Upper lobe of right lung (tissue), 1 donor: ENCODE measurements around the gene CACNG7. TPM values are rescaled to one million over a fixed set of nuclear protein-coding genes. Genes with fewer than 3 reads are reported as not detected.

Experiments used
- ATAC-seq: fragments of 200-7000 bp; cut with Tn5 transposase; one replicate; pipeline ENCODE4 v1.9.1; 2020; ENCODE audit warnings: mild to moderate bottlenecking, moderate library complexity
- DNase-seq: peaks from one replicate; pipeline ENCODE4 v3.0.0-alpha.2; 2020
- H3K27ac ChIP-seq: fragments of 200-600 bp; one replicate; pipeline ENCODE4 v1.8.0; 2022
- H3K27me3 ChIP-seq: fragments of 200-600 bp; one replicate; pipeline ENCODE4 v1.8.0; 2022; ENCODE audit warnings: mild to moderate bottlenecking
- H3K36me3 ChIP-seq: fragments of 200-600 bp; one replicate; pipeline ENCODE4 v1.8.0; 2022
- H3K4me1 ChIP-seq: fragments of 200-600 bp; one replicate; pipeline ENCODE4 v1.8.0; 2022
- H3K4me3 ChIP-seq: fragments of 200-600 bp; one replicate; pipeline ENCODE4 v1.8.0; 2022; ENCODE audit warnings: mild to moderate bottlenecking
- H3K9me3 ChIP-seq: fragments of 200-600 bp; one replicate; pipeline ENCODE4 v1.8.0; 2022
- intact Hi-C: fragments of 100-400 bp; cut with DNase I; formaldehyde crosslinking; loops from one replicate; pipeline ENCODE4 v1.11.0; 2022
- total RNA-seq: library from RNA; stranded (reverse); fragmentation: NEBNext Ultra II Directional; extraction: Animal tissue kit (Norgen Biotek cat#: 25700); gene quantifications from one replicate; pipeline ENCODE4 v1.2.1, GENCODE V29; 2021
- TF ChIP-seq, protein P1 (sequence below): fragments of 200-600 bp; IDR thresholded peaks from one replicate; pipeline ENCODE4 v1.8.0; 2022; ENCODE audit warnings: antibody characterized with exemption
- donor health status: DM: no; HTN: yes; CAD: no; lungs with severe emphysema.

The CACNG7 gene
- total RNA-seq, 1 donor from 2014 or later: not detected

DNA sequence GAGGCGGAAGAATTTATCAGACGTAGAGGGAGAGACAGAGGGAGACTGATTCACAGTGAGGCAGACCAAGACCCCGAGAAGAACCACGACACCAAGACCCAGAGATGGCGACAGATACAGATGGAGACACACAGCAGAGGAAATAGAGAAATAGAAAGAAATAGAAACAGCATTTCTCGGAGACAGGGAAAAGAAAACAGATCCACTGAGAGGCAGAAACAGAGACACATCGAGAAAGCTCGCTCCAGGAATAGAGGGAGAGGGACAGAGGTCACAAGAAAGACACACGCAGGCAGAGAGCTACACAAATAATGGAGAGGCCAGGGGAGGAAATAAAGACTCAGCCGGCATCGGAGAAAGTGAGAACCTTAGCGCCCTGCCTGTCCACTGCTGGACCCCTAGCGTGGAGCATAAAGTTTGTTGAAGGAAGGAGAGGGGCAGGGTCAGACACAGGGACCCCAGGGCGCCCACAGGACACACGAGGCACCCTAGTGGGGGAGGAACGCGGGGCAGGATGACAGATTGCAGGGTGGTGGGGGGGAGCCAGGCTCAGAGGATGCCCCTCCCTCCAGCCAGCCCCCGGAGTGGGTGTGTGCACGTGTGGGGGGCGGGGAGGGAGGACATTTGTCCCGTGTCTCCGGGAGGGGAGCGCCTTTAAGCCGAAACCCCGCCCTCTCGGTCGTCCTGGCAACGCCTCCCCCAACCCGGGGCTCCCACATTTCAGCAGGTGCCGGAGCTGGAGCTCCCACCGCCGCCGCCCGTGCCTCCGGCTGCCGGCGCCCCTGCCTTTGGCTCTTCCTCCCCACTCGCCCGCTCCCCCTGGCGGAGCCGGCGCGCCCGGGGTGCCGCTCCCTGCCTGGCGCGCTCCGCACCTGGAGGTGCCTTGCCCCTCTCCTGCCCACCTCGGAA is 27.3 kb upstream of the CACNG7 start, which contains the start of gene PRKCG:
TSS of gene PRKCG (plus strand) at position 716 of the 909 bp plus-strand sequence. CDS start 298 bp downstream, outside the sequence.
- H3K4me1 ChIP-seq: peaks cover 17% of the 10 kb centered on the region
- H3K9me3 ChIP-seq: no peaks in the 10 kb centered on the region
- peaks cover 42% of the 10 kb centered on the region for H3K27me3 ChIP-seq
- H3K36me3 ChIP-seq: no peaks in the 10 kb centered on the region
- TF ChIP-seq, protein P1, sequence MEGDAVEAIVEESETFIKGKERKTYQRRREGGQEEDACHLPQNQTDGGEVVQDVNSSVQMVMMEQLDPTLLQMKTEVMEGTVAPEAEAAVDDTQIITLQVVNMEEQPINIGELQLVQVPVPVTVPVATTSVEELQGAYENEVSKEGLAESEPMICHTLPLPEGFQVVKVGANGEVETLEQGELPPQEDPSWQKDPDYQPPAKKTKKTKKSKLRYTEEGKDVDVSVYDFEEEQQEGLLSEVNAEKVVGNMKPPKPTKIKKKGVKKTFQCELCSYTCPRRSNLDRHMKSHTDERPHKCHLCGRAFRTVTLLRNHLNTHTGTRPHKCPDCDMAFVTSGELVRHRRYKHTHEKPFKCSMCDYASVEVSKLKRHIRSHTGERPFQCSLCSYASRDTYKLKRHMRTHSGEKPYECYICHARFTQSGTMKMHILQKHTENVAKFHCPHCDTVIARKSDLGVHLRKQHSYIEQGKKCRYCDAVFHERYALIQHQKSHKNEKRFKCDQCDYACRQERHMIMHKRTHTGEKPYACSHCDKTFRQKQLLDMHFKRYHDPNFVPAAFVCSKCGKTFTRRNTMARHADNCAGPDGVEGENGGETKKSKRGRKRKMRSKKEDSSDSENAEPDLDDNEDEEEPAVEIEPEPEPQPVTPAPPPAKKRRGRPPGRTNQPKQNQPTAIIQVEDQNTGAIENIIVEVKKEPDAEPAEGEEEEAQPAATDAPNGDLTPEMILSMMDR: peak; percentile 50
- peak within 1 kb of the TSS; percentile 37 for H3K4me3 ChIP-seq
- ATAC-seq: peak; percentile 46
- H3K27ac ChIP-seq: no peak within 1 kb of the TSS
- intact Hi-C loops: no loop called here
- peak; percentile 74 for DNase-seq

DNA sequence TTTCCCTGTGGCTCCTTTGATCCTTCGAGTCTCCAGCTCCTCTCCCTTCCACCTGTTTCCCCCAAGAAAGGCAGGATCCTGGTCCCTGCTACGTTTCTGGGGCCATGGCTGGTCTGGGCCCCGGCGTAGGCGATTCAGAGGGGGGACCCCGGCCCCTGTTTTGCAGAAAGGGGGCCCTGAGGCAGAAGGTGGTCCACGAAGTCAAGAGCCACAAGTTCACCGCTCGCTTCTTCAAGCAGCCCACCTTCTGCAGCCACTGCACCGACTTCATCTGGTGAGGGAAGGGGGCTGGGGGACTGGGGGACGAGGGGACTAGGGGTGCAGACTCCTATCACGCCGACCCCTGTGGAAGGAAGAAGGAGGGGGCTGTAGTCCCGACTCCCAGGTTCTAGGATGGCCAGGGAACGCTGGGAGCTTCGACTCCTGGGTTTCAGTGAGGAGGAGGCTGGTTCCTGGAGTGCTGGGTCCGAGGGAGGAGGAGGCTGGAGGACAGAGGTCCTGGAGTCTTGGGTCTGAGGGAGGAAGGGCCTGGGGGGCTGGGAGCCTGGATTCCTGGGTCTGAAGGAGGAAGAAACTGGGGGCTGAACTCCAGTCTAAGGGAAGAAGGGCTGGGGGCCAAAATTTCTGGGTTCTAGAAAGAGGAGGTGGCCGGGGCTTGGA is 26.6 kb upstream of the CACNG7 start:
- Histone ChIP-seq H3K4me1 (peaks cover 17% of the 10 kb centered on the region), H3K27me3 (peaks cover 42% of the 10 kb centered on the region), H3K4me3 (no peak overlapping the region), H3K27ac (no peak overlapping the region), H3K36me3 (no peaks in the 10 kb centered on the region), H3K9me3 (no peaks in the 10 kb centered on the region)
- TF ChIP-seq, protein P1: no peak
- intact Hi-C loops: no loop called here
- ATAC-seq (no peak), DNase-seq (no peak)

DNA sequence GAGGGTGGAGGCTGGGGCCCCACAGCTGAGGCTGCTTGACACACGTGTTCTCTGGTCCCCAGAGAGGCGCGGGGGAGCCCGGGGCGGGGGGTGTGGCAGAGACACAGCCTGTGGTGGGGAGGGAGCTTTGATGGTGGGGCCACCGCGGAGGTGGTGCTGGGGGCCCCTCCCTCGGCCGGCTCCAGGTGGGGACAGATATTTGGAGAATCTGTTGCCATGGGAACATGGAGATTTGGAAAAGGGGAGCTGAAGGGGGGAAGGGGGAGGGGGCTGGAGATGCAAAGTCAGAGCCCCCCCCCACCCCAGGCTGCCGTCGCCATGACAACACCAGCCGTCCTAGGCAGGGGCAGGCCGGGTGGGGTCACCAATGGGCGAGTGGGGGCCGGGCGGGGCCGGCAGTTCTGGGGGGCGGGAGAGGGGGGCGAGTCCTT is 25.8 kb upstream of the CACNG7 start:
- H3K36me3 ChIP-seq: no peaks in the 10 kb centered on the region
- no peak overlapping the region for H3K27ac ChIP-seq
- ATAC-seq (no peak), DNase-seq (no peak)
- peaks cover 42% of the 10 kb centered on the region for H3K27me3 ChIP-seq
- no peak overlapping the region for H3K4me3 ChIP-seq
- TF ChIP-seq, protein P1: no peak
- intact Hi-C loops: no loop called here
- peaks cover 17% of the 10 kb centered on the region for H3K4me1 ChIP-seq
- no peaks in the 10 kb centered on the region for H3K9me3 ChIP-seq

DNA sequence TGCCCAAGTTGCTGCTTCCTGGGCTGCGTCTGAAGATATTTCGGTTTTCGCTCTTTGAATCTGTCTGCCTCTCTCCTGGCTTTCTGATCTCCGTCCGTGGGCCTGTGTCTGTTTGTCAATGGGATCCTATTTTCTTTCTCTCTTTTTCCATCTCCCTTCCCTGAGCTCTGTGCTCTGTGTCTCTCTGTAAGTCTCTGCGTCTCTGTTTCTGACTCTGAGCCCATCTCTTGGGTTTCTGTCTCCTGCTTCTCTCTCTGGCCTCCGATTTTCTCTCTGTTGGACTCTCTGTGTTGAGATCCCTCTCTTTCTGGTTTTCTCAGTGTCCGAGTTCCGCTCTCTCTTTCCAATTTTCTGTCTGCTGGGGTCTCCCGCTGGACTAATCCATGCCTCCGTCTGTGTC is 25.3 kb upstream of the CACNG7 start:
- Histone ChIP-seq H3K27ac (no peak overlapping the region), H3K4me3 (no peak overlapping the region), H3K4me1 (peaks cover 17% of the 10 kb centered on the region), H3K36me3 (no peaks in the 10 kb centered on the region), H3K9me3 (no peaks in the 10 kb centered on the region), H3K27me3 (peaks cover 42% of the 10 kb centered on the region)
- TF ChIP-seq, protein P1: no peak
- intact Hi-C loops: no loop called here
- DNase-seq (no peak), ATAC-seq (no peak)

DNA sequence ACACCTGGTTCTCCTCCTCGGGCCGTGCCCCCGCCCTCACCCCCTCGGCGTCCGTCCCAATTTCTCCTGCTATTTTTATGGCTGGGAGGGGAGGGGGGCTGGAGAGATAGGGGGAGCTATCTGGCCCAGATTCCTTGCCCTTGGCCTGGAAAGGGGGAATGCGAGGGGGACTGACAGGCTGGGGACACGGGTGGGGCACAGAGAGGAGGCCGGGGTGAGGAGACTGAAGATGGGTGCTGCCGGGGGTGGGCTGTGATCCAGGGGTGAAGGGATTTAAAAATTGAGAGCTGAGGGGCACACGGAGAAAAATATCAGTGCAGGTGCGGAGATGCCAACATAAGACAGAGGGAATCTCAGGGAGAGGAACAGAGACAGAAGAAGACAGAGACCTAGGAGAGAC is 24.8 kb upstream of the CACNG7 start:
- Histone ChIP-seq H3K9me3 (no peaks in the 10 kb centered on the region), H3K4me3 (no peak overlapping the region), H3K4me1 (peaks cover 17% of the 10 kb centered on the region), H3K36me3 (no peaks in the 10 kb centered on the region), H3K27ac (no peak overlapping the region), H3K27me3 (peaks cover 42% of the 10 kb centered on the region)
- ATAC-seq (no peak), DNase-seq (no peak)
- TF ChIP-seq, protein P1: no peak
- intact Hi-C loops: no loop called here
